GM12878 (cell line): ENCODE measurements around the gene GNB5. TPM values are rescaled to one million over a fixed set of nuclear protein-coding genes. Genes with fewer than 3 reads are reported as not detected.

Experiments used
- ATAC-seq: fragments of 200-7000 bp; cut with Tn5 transposase; 3 replicates; pipeline ENCODE4 v1.9.1; 2020; ENCODE audit warnings: mild to moderate bottlenecking, moderate library complexity
- BruUV-seq: library from RNA; stranded (reverse); fragments of 400-500 nt; replicated peaks from 2 replicates; lab custom pipeline; 2021; lab: Mats Ljungman, UMichigan
- CTCF ChIA-PET: fragments of 300-600 bp; sonication (Branson Sonifier 250); formaldehyde crosslinking; extraction: SDS; loops from one replicate; lab custom pipeline; 2021; ENCODE audit warnings: inconsistent platforms; lab: Yijun Ruan, JAX
- POLR2A ChIA-PET: fragments of 350-600 bp; formaldehyde crosslinking; extraction: SDS; loops from one replicate; lab custom pipeline; 2021; ENCODE audit warnings: inconsistent platforms; lab: Charles Lee
- RAD21 ChIA-PET: fragments of 300-600 bp; sonication (Branson Sonifier 250); formaldehyde crosslinking; loops from one replicate; lab custom pipeline; 2023; ENCODE audit warnings: antibody characterized with exemption; ENCODE audit not compliant: unreplicated experiment; lab: Charles Lee
- SMC1A ChIA-PET: fragments of 300-600 bp; sonication (Branson Sonifier 250); formaldehyde crosslinking; loops from one replicate; lab custom pipeline; 2023; ENCODE audit not compliant: unreplicated experiment, uncharacterized antibody; lab: Charles Lee
- DNase-seq: peaks from one replicate; pipeline ENCODE4 v3.0.0-alpha.2; 2011; ENCODE audit warnings: low read depth, low spot score
- FAIRE-seq: peaks from 3 replicates; lab custom pipeline; 2011; peaks lifted over from hg19 to GRCh38; lab: Jason Lieb, UNC
- H2AFZ ChIP-seq: 2 replicates; pipeline ENCODE4 v1.6.0; 2011; ENCODE audit warnings: low read depth, low read length, control low read depth; ENCODE audit not compliant: control insufficient read depth
- H3K27ac ChIP-seq: 2 replicates; pipeline ENCODE4 v1.5.1; 2011; ENCODE audit warnings: control low read depth; ENCODE audit not compliant: control insufficient read depth, insufficient read depth
- H3K27me3 ChIP-seq, 2 experiments: replicated peaks in 1 of 2; 2 replicates each; pipeline versions ENCODE4 v1.6.0 to v1.6.1; 2011; ENCODE audit warnings: low read length in 1 of 2; ENCODE audit not compliant: control insufficient read depth in 2 of 2, insufficient read depth in 2 of 2
- H3K36me3 ChIP-seq, 2 experiments: 2 replicates each; pipeline ENCODE4 v1.5.1; 2011; ENCODE audit warnings: low read length in 1 of 2; ENCODE audit not compliant: control insufficient read depth in 2 of 2, insufficient read depth in 2 of 2
- H3K4me1 ChIP-seq: 2 replicates; pipeline ENCODE4 v1.6.1; 2011; ENCODE audit warnings: mild to moderate bottlenecking, low read length, moderate library complexity, mixed read lengths; ENCODE audit not compliant: control insufficient read depth, insufficient read depth
- H3K4me2 ChIP-seq: 2 replicates; pipeline ENCODE4 v1.6.0; 2011; ENCODE audit warnings: control low read depth; ENCODE audit not compliant: control insufficient read depth, insufficient read depth
- H3K4me3 ChIP-seq: fragments of 200-600 bp; sonication (generic); 2 replicates; pipeline ENCODE4 v1.5.1; 2016
- H3K79me2 ChIP-seq: 2 replicates; pipeline ENCODE4 v1.6.0; 2011; ENCODE audit warnings: low read length; ENCODE audit not compliant: control insufficient read depth, insufficient read depth
- H3K9ac ChIP-seq: 2 replicates; pipeline ENCODE4 v1.8.0; 2011; ENCODE audit warnings: low read length, control low read depth, mixed read lengths; ENCODE audit not compliant: control insufficient read depth, insufficient read depth
- H3K9me3 ChIP-seq: replicated peaks from 3 replicates; pipeline ENCODE4 v1.5.1; 2011; ENCODE audit warnings: mild to moderate bottlenecking, low read length; ENCODE audit not compliant: control insufficient read depth, insufficient read depth
- H4K20me1 ChIP-seq: 2 replicates; pipeline ENCODE4 v1.6.0; 2011; ENCODE audit not compliant: control insufficient read depth, insufficient read depth
- BHLHE40 ChIP-seq, 2 experiments: fragments of 450-650 bp in 1 of 2; IDR thresholded peaks; 2 replicates each; pipeline ENCODE4 v1.6.1; 2011 to 2017; ENCODE audit warnings: low read depth in 2 of 2, borderline replicate concordance in 1 of 2, improper control_type of control experiment in 1 of 2, low read length in 1 of 2, mild to moderate bottlenecking in 1 of 2
- CTCF ChIP-seq, 3 experiments: IDR thresholded peaks in 2 of 3; conservative IDR thresholded peaks in 1 of 3; 2 replicates each; pipeline ENCODE4 v1.5.1; 2011; ENCODE audit warnings: low read depth in 3 of 3, low read length in 3 of 3, mild to moderate bottlenecking in 3 of 3, control low read depth in 2 of 3, moderate library complexity in 2 of 3, inconsistent platforms in 1 of 3, mixed read lengths in 1 of 3; ENCODE audit not compliant: control insufficient read depth in 2 of 3, insufficient read depth in 1 of 3; ENCODE audit errors: extremely low read depth in 1 of 3
- EGR1 ChIP-seq, 2 experiments: IDR thresholded peaks; 1 replicate in 1 of 2; 2 replicates in 1 of 2; pipeline ENCODE4 v1.6.1; 2011 to 2012; ENCODE audit warnings: low read depth in 2 of 2, low read length in 2 of 2, borderline replicate concordance in 1 of 2, mild to moderate bottlenecking in 1 of 2, moderate library complexity in 1 of 2
- ESRRA ChIP-seq: IDR thresholded peaks from 2 replicates; pipeline ENCODE4 v1.6.1; 2012; ENCODE audit warnings: mild to moderate bottlenecking, low read length, improper control_type of control experiment
- HDGF ChIP-seq: fragments of 450-650 bp; IDR thresholded peaks from 2 replicates; pipeline ENCODE4 v1.6.1; 2016; ENCODE audit warnings: antibody characterized with exemption
- IKZF1 ChIP-seq: fragments of 450-650 bp; conservative IDR thresholded peaks from 2 replicates; pipeline ENCODE4 v1.6.1; 2017; ENCODE audit warnings: antibody characterized with exemption, mild to moderate bottlenecking
- IKZF2 ChIP-seq, 2 experiments: fragments of 450-650 bp; IDR thresholded peaks; 2 replicates each; pipeline ENCODE4 v1.6.1; 2017; ENCODE audit warnings: mild to moderate bottlenecking in 2 of 2, moderate library complexity in 2 of 2
- NR2F1 ChIP-seq: fragments of 450-650 bp; conservative IDR thresholded peaks from 2 replicates; pipeline ENCODE4 v1.6.1; 2017; ENCODE audit warnings: mild to moderate bottlenecking
- PKNOX1 ChIP-seq: fragments of 450-650 bp; IDR thresholded peaks from 2 replicates; pipeline ENCODE4 v1.6.1; 2016; ENCODE audit warnings: mild to moderate bottlenecking
- RAD21 ChIP-seq: IDR thresholded peaks from 2 replicates; pipeline ENCODE4 v1.6.1; 2011; ENCODE audit warnings: mild to moderate bottlenecking, low read depth, low read length, moderate library complexity; ENCODE audit not compliant: insufficient read depth
- RAD51 ChIP-seq: fragments of 450-650 bp; IDR thresholded peaks from 2 replicates; pipeline ENCODE4 v1.6.1; 2016; ENCODE audit warnings: moderate library complexity, mild to moderate bottlenecking, inconsistent platforms
- RBBP5 ChIP-seq: fragments of 200-600 bp; sonication (generic); conservative IDR thresholded peaks from 2 replicates; pipeline ENCODE4 v1.6.1; 2016
- RFX5 ChIP-seq: IDR thresholded peaks from 2 replicates; pipeline ENCODE4 v1.6.1; 2011; ENCODE audit warnings: low read depth, low read length, improper control_type of control experiment
- RUNX3 ChIP-seq: IDR thresholded peaks from 2 replicates; pipeline ENCODE4 v1.6.1; 2012; ENCODE audit warnings: low read length, inconsistent platforms
- SMC3 ChIP-seq: IDR thresholded peaks from 2 replicates; pipeline ENCODE4 v1.6.1; 2011; ENCODE audit warnings: low read length, improper control_type of control experiment, borderline replicate concordance
- SPI1 ChIP-seq: IDR thresholded peaks from 2 replicates; pipeline ENCODE4 v1.6.1; 2011; ENCODE audit warnings: low read depth, mild to moderate bottlenecking, low read length, moderate library complexity, borderline replicate concordance; ENCODE audit not compliant: insufficient read depth
- SREBF2 ChIP-seq: IDR thresholded peaks from 2 replicates; pipeline ENCODE4 v1.6.1; 2012; ENCODE audit warnings: mild to moderate bottlenecking, low read length
- YY1 ChIP-seq: IDR thresholded peaks from 2 replicates; pipeline ENCODE4 v1.6.1; 2011; ENCODE audit warnings: low read depth, mild to moderate bottlenecking, low read length
- WGBS: methylation state at CpG from one replicate; pipeline ENCODE4 v1.1.6; 2016; ENCODE audit warnings: low lambda C conversion rate; ENCODE audit not compliant: insufficient replicate concordance, insufficient coverage; ENCODE audit errors: missing lambda C conversion rate; 5-methylcytosine and 5-hydroxymethylcytosine counted together
- in situ Hi-C: fragments of 300-500 bp; cut with MboI; formaldehyde crosslinking; loops from 9 replicates; pipeline ENCODE4 v1.14.3; 2018; ENCODE audit warnings: mixed read lengths
- intact Hi-C: fragments of 100-400 bp; cut with micrococcal nuclease; formaldehyde crosslinking; loops from one replicate; pipeline ENCODE4 v1.14.2; 2022; ENCODE audit not compliant: unreplicated experiment
- polyA plus RNA-seq, 11 experiments: library from polyadenylated mRNA; depleted of rRNA in 4 of 11; unstranded in 6 of 11; stranded (reverse) in 5 of 11; fragments of >200 nt; fragmentation: Nextera tagmentation in 4 of 11; fragmentation: Illumina TruSeq in 1 of 11; extraction: Ambion mirVana in 4 of 11; extraction: Trizol in 1 of 11; gene quantifications; 1 replicate in 1 of 11; 2 replicates in 10 of 11; pipeline versions ENCODE4 v1.2.1 to v1.2.3, GENCODE V29; 2011 to 2016; ENCODE audit warnings: inconsistent platforms in 2 of 11, missing spikeins in 2 of 11, low read depth in 1 of 11
- total RNA-seq, 4 experiments: library from RNA; depleted of rRNA in 3 of 4; stranded (reverse); fragments of >200 nt in 3 of 4; fragmentation: Illumina TruSeq in 1 of 4; extraction: Trizol in 1 of 4; gene quantifications; 2 replicates each; pipeline versions ENCODE4 v1.2.1 to v1.2.3, GENCODE V29; 2013 to 2021
- TF ChIP-seq, protein P1 (sequence below): IDR thresholded peaks from 2 replicates; pipeline ENCODE4 v1.6.1; 2011; ENCODE audit warnings: mild to moderate bottlenecking, low read depth, low read length, moderate library complexity; ENCODE audit not compliant: insufficient replicate concordance

The GNB5 gene
- total and polyA plus RNA-seq, 10 of the 15 experiments (the other 5 are each of a cell fraction or from before 2014, with no cell fraction given), result 2.4 to 25.9 (median 15.2) TPM

- Histone ChIP-seq H3K27me3 (no peaks in the 10 kb centered on the region), H2AFZ (no peak overlapping the region), H4K20me1 (no peaks in the 10 kb centered on the region), H3K4me3 (no peak overlapping the region)
- intact Hi-C loops, result loop anchor here (1.0 kb wide), 1 partner anchor 44 kb away; no protein-coding TSS in a partner anchor
- SMC1A ChIA-PET, result interaction anchor here (0.6 to 8.2 kb wide), 19 partner anchors 10 to 1058 kb away, joined by 3 to 93 read pairs (median 5); partner anchors contain the start of gene LEO1
- TF ChIP-seq CTCF (IDR thresholded peaks at IDR 0.05 in 2 of 3, conservative IDR thresholded peaks at IDR 0.05 in 1 of 3; ENCODE audit: control insufficient read depth in 2 of 3, extremely low read depth in 1 of 3, insufficient read depth in 1 of 3, low read depth in 3 of 3, low read length in 3 of 3) (peak; percentile 79 to 87 (median 81)), BHLHE40 (IDR thresholded peaks at IDR 0.05; ENCODE audit: borderline replicate concordance in 1 of 2, low read depth in 2 of 2, low read length in 1 of 2) (peak in 1 of 2 experiments; percentile 9; a peak in 1 of 4 replicates), RFX5 (no peak), PKNOX1 (peak; percentile 82), NR2F1 (peak; percentile 49; the same call in 1 of the 2 replicates), RAD51 (peak; percentile 50), YY1 (0 out of 2 replicates have a peak, but pooled peaks have one; percentile 46), RBBP5 (no peak), HDGF (0 out of 2 replicates have a peak, but pooled peaks have one; percentile 26), EGR1 (IDR thresholded peaks at IDR 0.05; ENCODE audit: borderline replicate concordance in 1 of 2, low read depth in 2 of 2, low read length in 2 of 2) (no peak), IKZF2 (IDR thresholded peaks at IDR 0.05) (peak; percentile 12 to 47; a peak in 2 of 4 replicates), IKZF1 (peak; percentile 49; the same call in 1 of the 2 replicates), ESRRA (no peak), RUNX3 (peak; percentile 33; the same call in 1 of the 2 replicates), RAD21 (peak; percentile 79), SREBF2 (no peak), SMC3 (peak; percentile 44; the same call in 1 of the 2 replicates), SPI1 (peak; percentile 73)
- TF ChIP-seq, protein P1, sequence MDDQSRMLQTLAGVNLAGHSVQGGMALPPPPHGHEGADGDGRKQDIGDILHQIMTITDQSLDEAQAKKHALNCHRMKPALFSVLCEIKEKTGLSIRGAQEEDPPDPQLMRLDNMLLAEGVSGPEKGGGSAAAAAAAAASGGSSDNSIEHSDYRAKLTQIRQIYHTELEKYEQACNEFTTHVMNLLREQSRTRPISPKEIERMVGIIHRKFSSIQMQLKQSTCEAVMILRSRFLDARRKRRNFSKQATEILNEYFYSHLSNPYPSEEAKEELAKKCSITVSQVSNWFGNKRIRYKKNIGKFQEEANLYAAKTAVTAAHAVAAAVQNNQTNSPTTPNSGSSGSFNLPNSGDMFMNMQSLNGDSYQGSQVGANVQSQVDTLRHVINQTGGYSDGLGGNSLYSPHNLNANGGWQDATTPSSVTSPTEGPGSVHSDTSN, result peak; percentile 17
- TF ChIP-seq, all 136 proteins: peak for 14
- ChIA-PET CTCF (interaction anchor here (0.6 to 13.5 kb wide), 43 partner anchors 8 to 1812 kb away, joined by 3 to 235 read pairs (median 4); partner anchors contain the start of genes GNB5 and LEO1), RAD21 (interaction anchor here (0.6 to 5.7 kb wide), 21 partner anchors 8 to 1065 kb away, joined by 3 to 43 read pairs (median 4); no protein-coding TSS in a partner anchor), POLR2A (interaction anchor here (0.6 to 1.4 kb wide), 3 partner anchors 10 to 480 kb away, joined by 3 read pairs; no protein-coding TSS in a partner anchor)
- Histone ChIP-seq H3K4me2 (no peak overlapping the region), H3K4me1 (peaks cover 36% of the 10 kb centered on the region), H3K27ac (no peak overlapping the region), H3K36me3 (no peaks in the 10 kb centered on the region), H3K9me3 (no peaks in the 10 kb centered on the region), H3K79me2 (no peaks in the 10 kb centered on the region), H3K9ac (no peak overlapping the region)
- FAIRE-seq, result peak; percentile 93
- peak; percentile 90 for ATAC-seq
- 40% methylated on average over 5 of the region's 5 CpGs for WGBS
- in situ Hi-C loops, result loop anchor here (5.0 kb wide), 1 partner anchor 250 kb away; no protein-coding TSS in a partner anchor
- peak; percentile 66 for DNase-seq
- BruUV-seq, result no TSS peak
Observed at GRCh38 chr15:52227456-52227855, 36.3 kb upstream of the GNB5 start.
